HL-60 (cell line): ENCODE data around the gene DLX3.

ENCODE experiments used
- CTCF ChIP-seq: IDR thresholded peaks from one replicate; pipeline ENCODE4 v1.5.1; 2011; ENCODE audit warnings: low read length, control low read depth, inconsistent platforms; ENCODE audit not compliant: insufficient read depth
- GABPA ChIP-seq: IDR thresholded peaks from 2 replicates; pipeline ENCODE4 v1.6.1; 2012; ENCODE audit warnings: low read depth
- POLR2AphosphoS5 ChIP-seq: IDR thresholded peaks from 2 replicates; pipeline ENCODE4 v1.6.1; 2012; ENCODE audit warnings: low read depth
- REST ChIP-seq: IDR thresholded peaks from 2 replicates; pipeline ENCODE4 v1.6.1; 2012; ENCODE audit warnings: low read depth; ENCODE audit not compliant: insufficient replicate concordance

- no peak for TF ChIP-seq POLR2AphosphoS5
- no peak for TF ChIP-seq CTCF
- TF ChIP-seq GABPA, result no peak
- TF ChIP-seq REST, result no peak
Measured at GRCh38 chr17:49994085-49995054, 654 bp downstream of the DLX3 start.
